GM12864 (cell line): ENCODE results near the gene FCHSD2.
"Not testable (repeated sequence)": the region's sequence is repeated elsewhere in the genome, so short reads cannot be mapped to it uniquely, and the experiment has no call there.

Experiments
- DNase-seq: peaks from one replicate; pipeline ENCODE4 v3.0.0-alpha.2; 2011; ENCODE audit warnings: low read depth
- H3K4me3 ChIP-seq: 2 replicates; pipeline ENCODE4 v1.5.1; 2011; ENCODE audit warnings: mild to moderate bottlenecking, low read depth, low read length, control low read depth
- TF ChIP-seq, protein P1 (sequence below): IDR thresholded peaks from 2 replicates; pipeline ENCODE4 v1.5.1; 2011; ENCODE audit warnings: low read depth, mild to moderate bottlenecking, moderate library complexity, low read length, control low read depth, inconsistent platforms; ENCODE audit errors: missing control alignments

Gene FCHSD2

DNA sequence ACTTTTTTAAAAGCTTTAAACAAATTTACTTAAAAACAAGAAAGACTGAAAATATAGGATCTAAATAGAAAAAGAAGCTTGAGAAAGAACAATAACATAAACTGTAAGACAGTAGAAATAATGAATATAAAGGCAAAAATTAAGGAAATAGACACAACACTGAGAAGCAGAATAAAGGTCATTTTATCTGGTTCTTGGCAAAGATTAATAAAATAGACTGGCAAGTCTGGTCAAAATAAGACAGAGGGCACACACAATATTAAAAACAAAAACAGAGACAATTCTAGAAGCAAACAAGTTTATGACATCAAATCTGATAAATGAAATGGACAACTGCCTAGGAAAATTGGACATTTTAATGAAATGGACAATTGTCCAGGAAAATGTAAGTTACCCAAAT, 222.1 kb downstream of the FCHSD2 start:
- no peak for DNase-seq
- H3K4me3 ChIP-seq, result no peak overlapping the region
- TF ChIP-seq, protein P1, sequence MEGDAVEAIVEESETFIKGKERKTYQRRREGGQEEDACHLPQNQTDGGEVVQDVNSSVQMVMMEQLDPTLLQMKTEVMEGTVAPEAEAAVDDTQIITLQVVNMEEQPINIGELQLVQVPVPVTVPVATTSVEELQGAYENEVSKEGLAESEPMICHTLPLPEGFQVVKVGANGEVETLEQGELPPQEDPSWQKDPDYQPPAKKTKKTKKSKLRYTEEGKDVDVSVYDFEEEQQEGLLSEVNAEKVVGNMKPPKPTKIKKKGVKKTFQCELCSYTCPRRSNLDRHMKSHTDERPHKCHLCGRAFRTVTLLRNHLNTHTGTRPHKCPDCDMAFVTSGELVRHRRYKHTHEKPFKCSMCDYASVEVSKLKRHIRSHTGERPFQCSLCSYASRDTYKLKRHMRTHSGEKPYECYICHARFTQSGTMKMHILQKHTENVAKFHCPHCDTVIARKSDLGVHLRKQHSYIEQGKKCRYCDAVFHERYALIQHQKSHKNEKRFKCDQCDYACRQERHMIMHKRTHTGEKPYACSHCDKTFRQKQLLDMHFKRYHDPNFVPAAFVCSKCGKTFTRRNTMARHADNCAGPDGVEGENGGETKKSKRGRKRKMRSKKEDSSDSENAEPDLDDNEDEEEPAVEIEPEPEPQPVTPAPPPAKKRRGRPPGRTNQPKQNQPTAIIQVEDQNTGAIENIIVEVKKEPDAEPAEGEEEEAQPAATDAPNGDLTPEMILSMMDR, result no peak

DNA sequence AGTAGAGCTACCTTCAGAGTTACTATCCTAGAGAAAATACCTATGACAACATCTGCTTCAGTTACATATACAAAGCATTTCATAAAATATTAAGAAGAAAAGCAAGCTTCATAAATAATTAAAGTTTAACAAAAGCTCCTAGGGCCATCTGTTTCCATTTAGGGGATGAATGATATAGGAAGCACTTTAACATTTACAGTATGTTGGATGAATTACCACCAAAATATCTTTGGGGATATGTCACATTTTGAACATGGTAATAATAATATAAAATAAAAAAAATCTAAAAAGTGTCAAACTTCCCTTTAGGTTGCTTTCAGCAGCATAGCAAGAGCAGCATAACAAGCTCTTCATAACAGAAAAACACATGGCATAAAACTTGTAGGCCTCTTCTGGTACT, 223.3 kb downstream of the FCHSD2 start:
- TF ChIP-seq, protein P1, result no peak
- DNase-seq, result no peak
- H3K4me3 ChIP-seq, result no peak overlapping the region

DNA sequence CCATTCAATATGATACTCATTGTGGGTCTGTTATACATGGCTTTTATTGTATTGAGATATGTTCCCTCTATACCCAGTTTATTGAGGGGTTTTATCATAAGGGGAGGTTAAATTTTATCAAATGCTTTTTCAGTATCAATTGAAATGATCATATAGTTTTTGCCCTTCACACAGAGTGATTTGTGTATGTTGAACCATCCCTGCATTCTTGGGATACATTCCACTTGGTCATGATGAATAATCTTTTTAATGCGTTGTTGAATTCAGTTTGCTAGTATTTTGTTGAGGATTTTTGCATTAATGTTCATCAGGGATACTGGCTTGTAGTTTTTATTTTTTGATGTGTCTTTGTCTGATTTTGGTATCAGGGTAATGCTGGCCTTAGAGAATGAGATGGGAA, 229.9 kb downstream of the FCHSD2 start:
- TF ChIP-seq, protein P1, result no peak
- H3K4me3 ChIP-seq, result no peak overlapping the region
- DNase-seq, result no peak

DNA sequence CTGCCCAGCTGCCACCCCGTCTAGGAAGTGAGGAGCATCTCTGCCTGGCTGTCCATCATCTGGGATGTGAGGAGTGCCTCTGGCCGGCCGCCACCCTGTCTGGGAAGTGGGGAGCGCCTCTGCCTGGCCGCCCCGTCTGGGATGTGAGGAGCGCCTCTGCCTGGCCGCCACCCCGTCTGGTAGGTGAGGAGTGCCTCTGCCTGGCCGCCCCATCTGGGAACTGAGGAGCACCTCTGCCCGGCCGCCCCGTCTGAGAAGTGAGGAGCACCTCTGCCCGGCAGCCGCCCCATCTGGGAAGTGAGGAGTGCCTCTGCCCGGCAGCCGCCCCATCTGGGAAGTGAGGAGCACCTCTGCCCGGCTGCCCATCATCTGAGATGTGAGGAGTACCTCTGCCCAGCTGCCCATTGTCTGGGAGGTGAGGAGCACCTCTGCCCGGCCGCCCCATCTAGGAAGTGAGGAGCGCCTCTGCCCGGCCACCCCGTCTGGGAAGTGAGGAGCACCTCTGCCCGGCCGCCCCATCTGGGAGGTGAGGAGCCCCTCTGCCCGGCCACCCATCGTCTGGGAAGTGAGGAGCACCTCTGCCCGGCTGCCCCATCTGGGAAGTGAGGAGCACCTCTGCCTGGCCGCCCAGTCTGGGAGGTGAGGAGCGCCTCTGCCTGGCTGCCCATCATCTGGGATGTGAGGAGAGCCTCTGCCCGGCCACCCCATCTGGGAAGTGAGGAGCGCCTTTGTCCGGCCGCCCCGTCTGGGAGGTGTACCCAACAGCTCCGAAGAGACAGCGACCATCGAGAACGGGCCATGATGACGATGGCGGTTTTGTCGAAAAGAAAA, 232.3 kb downstream of the FCHSD2 start:
- DNase-seq, H3K4me3 ChIP-seq: not testable (repeated sequence)

DNA sequence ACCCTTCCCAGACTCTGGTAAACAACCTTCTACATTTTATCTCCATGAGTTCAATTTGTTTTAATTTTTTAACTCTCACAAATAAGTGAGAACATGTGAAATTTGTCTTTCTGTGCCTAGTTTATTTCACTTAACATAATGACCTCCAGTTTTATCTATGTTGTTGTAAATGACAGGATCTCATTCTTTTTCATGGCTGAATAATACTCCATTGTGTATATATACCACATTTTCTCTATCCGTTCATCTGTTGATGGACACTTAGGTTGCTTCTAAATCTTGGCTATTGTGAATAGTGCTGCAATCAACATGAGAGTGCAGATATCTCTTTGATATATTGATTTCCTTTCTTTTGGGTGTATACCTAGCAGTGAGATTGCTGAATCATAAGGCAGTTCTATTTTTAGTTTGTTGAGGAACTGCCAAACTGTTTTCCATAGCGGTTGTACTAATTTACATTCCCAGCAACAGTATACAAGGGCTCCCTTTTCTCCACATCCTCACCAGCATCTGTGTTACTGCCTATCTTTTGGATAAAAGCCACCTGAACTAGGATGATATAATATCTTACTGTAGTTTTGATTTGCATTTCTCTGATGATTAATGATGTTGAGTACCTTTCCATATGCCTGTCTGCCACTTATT, 234.0 kb downstream of the FCHSD2 start:
- TF ChIP-seq, protein P1, result no peak
- H3K4me3 ChIP-seq, result no peak overlapping the region
- no peak for DNase-seq

DNA sequence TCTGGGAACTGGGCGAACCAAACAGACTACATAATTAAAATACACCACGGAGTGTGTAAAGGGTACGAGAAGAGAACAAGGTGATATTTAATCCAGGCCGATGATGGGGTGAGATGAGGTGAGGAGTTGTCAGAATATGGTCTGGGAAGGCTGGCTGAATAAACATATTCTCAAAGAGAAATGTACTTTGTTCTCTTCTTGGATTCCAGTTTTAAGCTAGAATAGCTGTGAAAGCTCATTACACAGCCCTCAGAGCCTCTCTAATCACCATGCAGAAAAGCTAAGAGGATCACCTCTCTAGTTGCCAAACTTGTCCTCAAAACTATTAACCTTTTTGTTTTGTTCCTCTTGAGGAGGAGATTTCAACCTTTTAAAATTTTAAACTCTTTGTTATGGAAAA, 238.1 kb downstream of the FCHSD2 start:
- no peak overlapping the region for H3K4me3 ChIP-seq
- DNase-seq, result no peak
- TF ChIP-seq, protein P1, result no peak

DNA sequence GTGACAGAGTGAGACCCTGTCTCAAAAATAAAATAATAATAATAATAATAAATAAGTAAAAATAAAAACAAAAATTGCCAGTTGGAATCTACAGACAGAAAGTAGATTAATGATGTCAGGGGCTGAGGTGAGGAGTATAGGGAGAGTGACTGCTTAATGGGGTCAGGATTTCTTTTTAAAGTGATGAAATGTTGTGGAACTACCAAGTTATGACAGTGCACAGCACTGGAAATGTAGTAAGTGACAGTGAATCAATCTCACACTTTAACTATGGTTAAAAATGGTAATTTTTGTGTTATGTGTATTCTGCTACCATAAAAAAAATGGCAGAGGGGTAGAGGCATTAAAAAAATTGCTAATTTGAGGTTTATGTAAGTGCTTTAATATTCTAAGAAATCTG, 240.7 kb downstream of the FCHSD2 start:
- H3K4me3 ChIP-seq, result no peak overlapping the region
- TF ChIP-seq, protein P1, result no peak
- DNase-seq, result no peak
